Endodermal cell (in vitro differentiated cells): ENCODE results near the gene NUP43. TPM values are rescaled to one million over a fixed set of nuclear protein-coding genes. Genes with fewer than 3 reads are reported as not detected.
A peak's percentile ranks its signal among the peaks of the same experiment; 100 is the strongest.

Experiments used
- DNase-seq: peaks from one replicate; pipeline ENCODE4 v3.0.0-alpha.2; 2017
- H3K27ac ChIP-seq: 2 replicates; pipeline ENCODE4 v1.5.1; 2013; ENCODE audit warnings: mild to moderate bottlenecking, low read depth, low read length, moderate library complexity
- H3K27me3 ChIP-seq: 2 replicates; pipeline ENCODE4 v1.6.1; 2013; ENCODE audit warnings: mild to moderate bottlenecking, low read length, moderate library complexity; ENCODE audit not compliant: insufficient read depth, control insufficient read depth, poor library complexity, severe bottlenecking
- H3K36me3 ChIP-seq: 2 replicates; pipeline ENCODE4 v1.7.0; 2013; ENCODE audit warnings: mild to moderate bottlenecking, low read length, moderate library complexity; ENCODE audit not compliant: control insufficient read depth, insufficient read depth
- H3K4me1 ChIP-seq: one replicate; pipeline ENCODE4 v1.7.0; 2013; ENCODE audit warnings: low read length; ENCODE audit not compliant: control insufficient read depth, insufficient read depth
- H3K4me3 ChIP-seq: 2 replicates; pipeline ENCODE4 v1.5.1; 2013; ENCODE audit warnings: mild to moderate bottlenecking, low read length, moderate library complexity
- H3K9ac ChIP-seq: 2 replicates; pipeline ENCODE4 v1.6.1; 2013; ENCODE audit warnings: mild to moderate bottlenecking, low read length, moderate library complexity; ENCODE audit not compliant: poor library complexity, severe bottlenecking; ENCODE audit errors: extremely low read depth
- H3K9me3 ChIP-seq: 2 replicates; pipeline ENCODE4 v1.6.1; 2013; ENCODE audit warnings: mild to moderate bottlenecking, low read length, moderate library complexity; ENCODE audit not compliant: control insufficient read depth
- H3K27ac Mint-ChIP-seq: 2 replicates; pipeline ENCODE4 v1.8.0; 2020; ENCODE audit warnings: mixed read lengths
- H3K27me3 Mint-ChIP-seq: 2 replicates; pipeline ENCODE4 v1.8.0; 2021; ENCODE audit warnings: mild to moderate bottlenecking, mixed read lengths; ENCODE audit not compliant: insufficient read depth
- H3K36me3 Mint-ChIP-seq: 2 replicates; pipeline ENCODE4 v1.8.0; 2020; ENCODE audit warnings: low read depth, mixed read lengths
- H3K4me1 Mint-ChIP-seq: 2 replicates; pipeline ENCODE4 v1.8.0; 2020; ENCODE audit warnings: mixed read lengths
- H3K4me3 Mint-ChIP-seq: 2 replicates; pipeline ENCODE4 v1.8.0; 2020; ENCODE audit warnings: mild to moderate bottlenecking, moderate library complexity, mixed read lengths
- H3K9me3 Mint-ChIP-seq: 2 replicates; pipeline ENCODE4 v1.8.0; 2020; ENCODE audit warnings: mild to moderate bottlenecking, mixed read lengths
- CTCF ChIP-seq: fragments of 200-600 bp; sonication (generic); conservative IDR thresholded peaks from 2 replicates; pipeline ENCODE4 v1.5.0; 2021; ENCODE audit warnings: antibody characterized with exemption, mild to moderate bottlenecking
- WGBS, 2 experiments: methylation state at CpG; one replicate each; pipeline versions ENCODE4 v1.1.5 to v1.1.7; 2013; ENCODE audit warnings: missing lambda C conversion rate in 2 of 2, mixed read lengths in 1 of 2; ENCODE audit not compliant: insufficient coverage in 1 of 2, insufficient read length in 1 of 2; 5-methylcytosine and 5-hydroxymethylcytosine counted together
- total RNA-seq, 2 donors: library from RNA; stranded (reverse); fragmentation: NEBNext Ultra II Directional in 1 of 2; extraction: Animal tissue kit (Norgen Biotek cat#: 25700) in 1 of 2; gene quantifications; 2 replicates in 1 of 2; 3 replicates in 1 of 2; pipeline ENCODE4 v1.2.1, GENCODE V29; 2021

NUP43 gene
- total RNA-seq, 2 donors from 2014 or later = 80.9 to 85.1 TPM

GRCh38 chr6:149723771-149724417 is 22.4 kb downstream of the NUP43 start:
- Mint-ChIP-seq H3K4me1 (peaks cover 4% of the 10 kb centered on the region), H3K27me3 (no peaks in the 10 kb centered on the region), H3K4me3 (no peak overlapping the region), H3K9me3 (no peaks in the 10 kb centered on the region), H3K36me3 (peaks cover 37% of the 10 kb centered on the region), H3K27ac (no peak overlapping the region)
- H3K36me3 ChIP-seq = peaks cover 57% of the 10 kb centered on the region
- no peak overlapping the region for H3K4me3 ChIP-seq
- no peak for DNase-seq
- no peaks in the 10 kb centered on the region for H3K4me1 ChIP-seq
- H3K27me3 ChIP-seq = no peaks in the 10 kb centered on the region
- TF ChIP-seq CTCF = peak; percentile 84
- no peak overlapping the region for H3K27ac ChIP-seq
- 93 to 94% methylated on average over 6 to 10 of the region's 10 CpGs for WGBS, 2 experiments
- H3K9ac ChIP-seq = no peak overlapping the region
- H3K9me3 ChIP-seq = no peaks in the 10 kb centered on the region

GRCh38 chr6:149723262-149723661 is 23.1 kb downstream of the NUP43 start:
- H3K36me3 Mint-ChIP-seq = peaks cover 31% of the 10 kb centered on the region
- 94 to 100% methylated on average over 1 to 4 of the region's 4 CpGs for WGBS, 2 experiments
- H3K4me1 ChIP-seq = no peaks in the 10 kb centered on the region

DNA sequence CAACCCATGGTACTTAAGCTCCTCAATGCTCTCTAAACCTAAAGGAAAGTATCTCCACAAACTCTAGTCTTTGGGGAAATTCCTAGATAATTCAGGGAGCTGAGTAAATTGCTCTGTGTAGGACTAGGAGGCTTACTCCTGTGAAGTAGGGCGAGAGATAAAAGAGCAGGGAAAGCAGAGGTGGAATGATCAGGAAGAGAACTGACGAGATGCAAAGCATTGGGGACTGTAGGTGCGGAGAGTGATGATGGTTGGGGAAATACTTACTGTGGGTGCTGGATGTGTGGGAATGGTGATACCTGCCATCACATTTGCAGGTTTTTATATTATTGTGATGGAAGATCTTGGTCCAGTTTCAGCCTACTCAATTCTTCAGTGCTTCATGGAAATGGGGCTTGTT is 26.8 kb downstream of the NUP43 start:
- Histone ChIP-seq H3K36me3 (peaks cover 33% of the 10 kb centered on the region), H3K9me3 (no peaks in the 10 kb centered on the region), H3K27me3 (no peaks in the 10 kb centered on the region), H3K27ac (no peak overlapping the region), H3K4me1 (no peaks in the 10 kb centered on the region), H3K9ac (no peak overlapping the region), H3K4me3 (no peak overlapping the region)
- Mint-ChIP-seq H3K36me3 (peaks cover 13% of the 10 kb centered on the region), H3K4me3 (peak overlapping the region; percentile 85), H3K4me1 (peaks cover 11% of the 10 kb centered on the region), H3K27ac (no peak overlapping the region), H3K27me3 (no peaks in the 10 kb centered on the region), H3K9me3 (no peaks in the 10 kb centered on the region)
- 88 to 100% methylated on average over 3 of the region's 3 CpGs for WGBS, 2 experiments
- no peak for DNase-seq
- no peak for TF ChIP-seq CTCF

More at GRCh38 chr6:149723262-149723661, 23.1 kb downstream of the NUP43 start:
- Histone ChIP-seq H3K9me3 (no peaks in the 10 kb centered on the region), H3K9ac (no peak overlapping the region), H3K27me3 (no peaks in the 10 kb centered on the region), H3K36me3 (peaks cover 52% of the 10 kb centered on the region), H3K4me3 (no peak overlapping the region), H3K27ac (no peak overlapping the region)
- no peak for TF ChIP-seq CTCF
- Mint-ChIP-seq H3K4me3 (no peak overlapping the region), H3K27me3 (no peaks in the 10 kb centered on the region), H3K4me1 (no peaks in the 10 kb centered on the region), H3K27ac (no peak overlapping the region), H3K9me3 (no peaks in the 10 kb centered on the region)
- DNase-seq = no peak
